Neutrophil (primary cell): ENCODE results near the gene NCOA3.
"Not testable (repeated sequence)": the region's sequence is repeated elsewhere in the genome, so short reads cannot be mapped to it uniquely, and the experiment has no call there.

Experiments
- H3K27ac ChIP-seq: fragments of 200-600 bp; sonication (generic); 2 replicates; pipeline ENCODE4 v1.5.1; 2016; ENCODE audit warnings: mild to moderate bottlenecking, moderate library complexity
- H3K27me3 ChIP-seq: fragments of 200-600 bp; sonication (generic); 2 replicates; pipeline ENCODE4 v1.6.0; 2016; ENCODE audit warnings: mild to moderate bottlenecking
- H3K36me3 ChIP-seq: fragments of 200-600 bp; sonication (generic); 2 replicates; pipeline ENCODE4 v1.5.1; 2017
- H3K4me1 ChIP-seq, 2 experiments: fragments of 200-600 bp in 1 of 2; sonication (generic) in 1 of 2; 1 replicate in 1 of 2; 2 replicates in 1 of 2; pipeline versions ENCODE4 v1.5.1 to v1.6.1; 2013 to 2016; ENCODE audit warnings: low read depth in 1 of 2, low read length in 1 of 2, mild to moderate bottlenecking in 1 of 2, moderate library complexity in 1 of 2; ENCODE audit not compliant: control insufficient read depth in 1 of 2, insufficient read depth in 1 of 2
- H3K4me3 ChIP-seq, 2 experiments: fragments of 200-600 bp in 1 of 2; sonication (generic) in 1 of 2; 1 replicate in 1 of 2; 2 replicates in 1 of 2; pipeline ENCODE4 v1.5.1; 2013 to 2016; ENCODE audit warnings: low read depth in 1 of 2, low read length in 1 of 2, mild to moderate bottlenecking in 1 of 2, moderate library complexity in 1 of 2
- H3K9me3 ChIP-seq: fragments of 200-600 bp; sonication (generic); 2 replicates; pipeline ENCODE4 v1.5.1; 2016
- CTCF ChIP-seq: fragments of 200-600 bp; sonication (generic); IDR thresholded peaks from 2 replicates; pipeline ENCODE4 v1.5.1; 2016; ENCODE audit warnings: antibody characterized with exemption

The NCOA3 gene

GRCh38 chr20:47493175-47493962 lies 8.3 kb upstream of the NCOA3 start:
- Histone ChIP-seq H3K27me3 (no peaks in the 10 kb centered on the region), H3K4me1 (no peaks in the 10 kb centered on the region), H3K27ac (no peak overlapping the region), H3K36me3 (no peaks in the 10 kb centered on the region), H3K9me3 (no peaks in the 10 kb centered on the region), H3K4me3 (no peak overlapping the region)
- TF ChIP-seq CTCF = no peak

GRCh38 chr20:47493963-47494293 lies 7.8 kb upstream of the NCOA3 start:
- Histone ChIP-seq H3K4me1 (no peaks in the 10 kb centered on the region), H3K9me3 (no peaks in the 10 kb centered on the region), H3K27me3 (no peaks in the 10 kb centered on the region), H3K36me3 (no peaks in the 10 kb centered on the region), H3K27ac (no peak overlapping the region), H3K4me3 (no peak overlapping the region)
- TF ChIP-seq CTCF = no peak

- not testable (repeated sequence) for H3K4me1 ChIP-seq, H3K36me3 ChIP-seq, H3K9me3 ChIP-seq, H3K4me3 ChIP-seq, H3K27ac ChIP-seq, H3K27me3 ChIP-seq
Observed at GRCh38 chr20:47494606-47495005, 7.1 kb upstream of the NCOA3 start.

GRCh38 chr20:47496118-47496517 lies 5.6 kb upstream of the NCOA3 start:
- H3K4me1 ChIP-seq = peaks cover under 1 to 2% of the 10 kb centered on the region in 2 experiments
- TF ChIP-seq CTCF = no peak
- no peaks in the 10 kb centered on the region for H3K36me3 ChIP-seq

GRCh38 chr20:47498606-47499005 lies 3.1 kb upstream of the NCOA3 start:
- Histone ChIP-seq H3K4me1 (peaks cover 13 to 19% of the 10 kb centered on the region in 2 experiments), H3K27ac (no peak overlapping the region), H3K36me3 (no peaks in the 10 kb centered on the region), H3K4me3 (no peak overlapping the region), H3K9me3 (no peaks in the 10 kb centered on the region), H3K27me3 (no peaks in the 10 kb centered on the region)
- TF ChIP-seq CTCF = no peak

More at GRCh38 chr20:47496118-47496517, 5.6 kb upstream of the NCOA3 start:
- no peaks in the 10 kb centered on the region for H3K9me3 ChIP-seq
- H3K27ac ChIP-seq = no peak overlapping the region
- no peaks in the 10 kb centered on the region for H3K27me3 ChIP-seq
- no peak overlapping the region for H3K4me3 ChIP-seq

- Histone ChIP-seq H3K36me3 (no peaks in the 10 kb centered on the region), H3K4me3 (no peak overlapping the region), H3K27me3 (no peaks in the 10 kb centered on the region), H3K4me1 (peaks cover 17 to 22% of the 10 kb centered on the region in 2 experiments), H3K9me3 (no peaks in the 10 kb centered on the region), H3K27ac (no peak overlapping the region)
- no peak for TF ChIP-seq CTCF
Observed at GRCh38 chr20:47499053-47499452, 2.6 kb upstream of the NCOA3 start.

GRCh38 chr20:47500082-47500481 lies 1.6 kb upstream of the NCOA3 start:
- H3K9me3 ChIP-seq, H3K27ac ChIP-seq, H3K4me3 ChIP-seq, H3K27me3 ChIP-seq, H3K36me3 ChIP-seq: not testable (repeated sequence)
- peaks cover 17 to 22% of the 10 kb centered on the region in 2 experiments for H3K4me1 ChIP-seq
